Astrocyte of the hippocampus (primary cell): ENCODE data around the gene GNE.
A peak's percentile ranks its signal among the peaks of the same experiment; 100 is the strongest.
"Not testable (repeated sequence)": the region's sequence is repeated elsewhere in the genome, so short reads cannot be mapped to it uniquely, and the experiment has no call there.

Experiments used
- DNase-seq: peaks from one replicate; pipeline ENCODE4 v3.0.0; 2011; ENCODE audit warnings: low read depth, low spot score

The GNE gene

GRCh38 chr9:36210722-36211121 is 47.5 kb downstream of the GNE start:
- peak; percentile 16 for DNase-seq

GRCh38 chr9:36208521-36209253 is 49.6 kb downstream of the GNE start:
- no peak for DNase-seq

- peak; percentile 52 for DNase-seq
These were observed 50.7 kb downstream of the GNE start for GRCh38 chr9:36207546-36208012.

- DNase-seq: peak; percentile 56
These were observed 51.2 kb downstream of the GNE start for GRCh38 chr9:36207016-36207415.

GRCh38 chr9:36204906-36205547 is 53.2 kb downstream of the GNE start:
- peak; percentile 35 for DNase-seq

- peak; percentile 31 for DNase-seq
These were observed 63.8 kb downstream of the GNE start for GRCh38 chr9:36194326-36195000.

- no peak for DNase-seq
These were observed 65.2 kb downstream of the GNE start for GRCh38 chr9:36193023-36193422.

- DNase-seq: peak; percentile 28
These were observed 66.1 kb downstream of the GNE start for GRCh38 chr9:36192196-36192595.

GRCh38 chr9:36191686-36192085 is 66.6 kb downstream of the GNE start:
- DNase-seq: no peak

GRCh38 chr9:36191290-36191645 is 67.0 kb downstream of the GNE start:
- DNase-seq: peak; percentile 51

- DNase-seq: peak; percentile 99
These were observed 67.6 kb downstream of the GNE start, which contains the start of gene CLTA for GRCh38 chr9:36190388-36191289. CLTA (plus strand) TSS chr9:36190921; CDS start chr9:36191057, 136 bp downstream.

GRCh38 chr9:36189976-36190375 is 68.3 kb downstream of the GNE start:
- peak; percentile 26 for DNase-seq

GRCh38 chr9:36188212-36188611 is 70.0 kb downstream of the GNE start:
- DNase-seq: no peak

- DNase-seq: peak; percentile 72
These were observed 70.8 kb downstream of the GNE start for GRCh38 chr9:36187414-36187813.

GRCh38 chr9:36180243-36180642 is 78.0 kb downstream of the GNE start:
- not testable (repeated sequence) for DNase-seq

GRCh38 chr9:36177571-36177970 is 80.7 kb downstream of the GNE start:
- DNase-seq: no peak

- not testable (repeated sequence) for DNase-seq
These were observed 81.8 kb downstream of the GNE start for GRCh38 chr9:36176496-36176895.

GRCh38 chr9:36175209-36175608 is 83.0 kb downstream of the GNE start:
- DNase-seq: not testable (repeated sequence)

- DNase-seq: no peak
These were observed 83.5 kb downstream of the GNE start for GRCh38 chr9:36174731-36175130.

GRCh38 chr9:36174271-36174670 is 84.0 kb downstream of the GNE start:
- DNase-seq: no peak

GRCh38 chr9:36173861-36174260 is 84.4 kb downstream of the GNE start:
- no peak for DNase-seq
